Loucy (cell line): ENCODE results near the gene PKP1.

Source experiments
- H2AFZ ChIP-seq: fragments of 200-600 bp; sonication (generic); 2 replicates; pipeline ENCODE4 v1.6.0; 2016; ENCODE audit warnings: antibody characterized with exemption, mild to moderate bottlenecking, low read length, moderate library complexity
- H3F3A ChIP-seq: fragments of 200-600 bp; 2 replicates; pipeline ENCODE4 v1.6.0; 2016; ENCODE audit warnings: antibody characterized with exemption, low read depth, mild to moderate bottlenecking
- H3K27me3 ChIP-seq: fragments of 200-600 bp; sonication (generic); 2 replicates; pipeline ENCODE4 v1.6.1; 2014; ENCODE audit warnings: low read length, mild to moderate bottlenecking; ENCODE audit not compliant: insufficient read depth, poor library complexity, severe bottlenecking
- H3K36me3 ChIP-seq: fragments of 200-600 bp; sonication (generic); 2 replicates; pipeline ENCODE4 v1.6.1; 2016; ENCODE audit warnings: low read length; ENCODE audit not compliant: insufficient read depth
- H3K4me1 ChIP-seq: fragments of 200-600 bp; sonication (generic); 2 replicates; pipeline ENCODE4 v1.5.1; 2014; ENCODE audit warnings: low read length, mild to moderate bottlenecking; ENCODE audit not compliant: insufficient read depth, poor library complexity, severe bottlenecking
- H3K4me2 ChIP-seq: fragments of 200-600 bp; sonication (generic); 2 replicates; pipeline ENCODE4 v1.6.0; 2014; ENCODE audit warnings: antibody characterized with exemption, low read length, low read depth, mild to moderate bottlenecking; ENCODE audit not compliant: poor library complexity, severe bottlenecking
- H3K4me3 ChIP-seq: fragments of 200-600 bp; sonication (generic); 2 replicates; pipeline ENCODE4 v1.5.1; 2014; ENCODE audit warnings: low read length, mild to moderate bottlenecking, mixed read lengths; ENCODE audit not compliant: poor library complexity, severe bottlenecking
- H3K79me2 ChIP-seq: fragments of 200-600 bp; sonication (generic); 2 replicates; pipeline ENCODE4 v1.6.1; 2014; ENCODE audit warnings: low read length; ENCODE audit not compliant: insufficient read depth
- H3K9ac ChIP-seq: fragments of 200-600 bp; sonication (generic); 2 replicates; pipeline ENCODE4 v1.6.0; 2014; ENCODE audit warnings: mild to moderate bottlenecking, low read depth, low read length, moderate library complexity; ENCODE audit not compliant: poor library complexity, severe bottlenecking
- H3K9me2 ChIP-seq: fragments of 200-600 bp; sonication (generic); replicated peaks from 2 replicates; pipeline ENCODE4 v1.6.1; 2016; ENCODE audit warnings: low read depth, low read length, mixed read lengths
- H3K9me3 ChIP-seq: fragments of 200-600 bp; sonication (generic); 2 replicates; pipeline ENCODE4 v1.6.1; 2014; ENCODE audit warnings: mild to moderate bottlenecking, antibody characterized with exemption, low read length, low read depth; ENCODE audit not compliant: insufficient read depth
- H4K20me1 ChIP-seq: fragments of 200-600 bp; sonication (generic); 2 replicates; pipeline ENCODE4 v1.6.0; 2014; ENCODE audit warnings: antibody characterized with exemption, low read length, mild to moderate bottlenecking; ENCODE audit not compliant: insufficient read depth, poor library complexity, severe bottlenecking
- EZH2phosphoT487 ChIP-seq: fragments of 200-600 bp; IDR thresholded peaks from 2 replicates; pipeline ENCODE4 v1.6.1; 2018; ENCODE audit warnings: antibody characterized with exemption, mild to moderate bottlenecking, moderate library complexity, borderline replicate concordance
- TF ChIP-seq, protein P1 (sequence below): fragments of 200-600 bp; sonication (generic); conservative IDR thresholded peaks from 2 replicates; pipeline ENCODE4 v1.5.1; 2014; ENCODE audit warnings: mild to moderate bottlenecking, antibody characterized with exemption, low read length

PKP1 gene

DNA sequence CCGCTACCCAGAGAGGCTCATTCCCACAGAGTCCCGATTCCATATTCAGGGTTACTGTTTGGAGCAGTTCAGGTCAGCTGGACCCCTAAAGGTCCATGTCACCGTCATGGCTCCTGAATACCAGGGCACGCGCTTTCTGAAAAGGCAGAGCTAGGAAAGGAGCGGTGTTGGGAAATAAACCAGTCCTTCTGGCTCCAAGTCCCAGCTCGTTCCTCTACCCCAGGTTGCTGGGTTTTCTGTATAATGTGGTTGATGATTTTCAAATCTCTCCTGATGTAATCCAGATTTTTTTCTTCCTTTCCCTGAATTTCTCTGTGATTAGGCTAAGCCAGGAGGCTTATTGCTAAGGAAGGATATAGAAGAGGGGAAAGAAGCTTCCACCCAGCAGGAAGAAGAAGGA is 14.0 kb upstream of the PKP1 start:
- Histone ChIP-seq H3K27me3 (no peaks in the 10 kb centered on the region), H3K36me3 (no peaks in the 10 kb centered on the region), H3F3A (no peaks in the 10 kb centered on the region), H3K4me2 (no peak overlapping the region), H3K9ac (no peak overlapping the region), H2AFZ (no peak overlapping the region), H4K20me1 (no peaks in the 10 kb centered on the region), H3K9me2 (no peaks in the 10 kb centered on the region), H3K79me2 (no peaks in the 10 kb centered on the region), H3K9me3 (no peaks in the 10 kb centered on the region), H3K4me1 (no peaks in the 10 kb centered on the region), H3K4me3 (no peak overlapping the region)
- TF ChIP-seq, protein P1, sequence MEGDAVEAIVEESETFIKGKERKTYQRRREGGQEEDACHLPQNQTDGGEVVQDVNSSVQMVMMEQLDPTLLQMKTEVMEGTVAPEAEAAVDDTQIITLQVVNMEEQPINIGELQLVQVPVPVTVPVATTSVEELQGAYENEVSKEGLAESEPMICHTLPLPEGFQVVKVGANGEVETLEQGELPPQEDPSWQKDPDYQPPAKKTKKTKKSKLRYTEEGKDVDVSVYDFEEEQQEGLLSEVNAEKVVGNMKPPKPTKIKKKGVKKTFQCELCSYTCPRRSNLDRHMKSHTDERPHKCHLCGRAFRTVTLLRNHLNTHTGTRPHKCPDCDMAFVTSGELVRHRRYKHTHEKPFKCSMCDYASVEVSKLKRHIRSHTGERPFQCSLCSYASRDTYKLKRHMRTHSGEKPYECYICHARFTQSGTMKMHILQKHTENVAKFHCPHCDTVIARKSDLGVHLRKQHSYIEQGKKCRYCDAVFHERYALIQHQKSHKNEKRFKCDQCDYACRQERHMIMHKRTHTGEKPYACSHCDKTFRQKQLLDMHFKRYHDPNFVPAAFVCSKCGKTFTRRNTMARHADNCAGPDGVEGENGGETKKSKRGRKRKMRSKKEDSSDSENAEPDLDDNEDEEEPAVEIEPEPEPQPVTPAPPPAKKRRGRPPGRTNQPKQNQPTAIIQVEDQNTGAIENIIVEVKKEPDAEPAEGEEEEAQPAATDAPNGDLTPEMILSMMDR = no peak
- no peak for TF ChIP-seq EZH2phosphoT487

DNA sequence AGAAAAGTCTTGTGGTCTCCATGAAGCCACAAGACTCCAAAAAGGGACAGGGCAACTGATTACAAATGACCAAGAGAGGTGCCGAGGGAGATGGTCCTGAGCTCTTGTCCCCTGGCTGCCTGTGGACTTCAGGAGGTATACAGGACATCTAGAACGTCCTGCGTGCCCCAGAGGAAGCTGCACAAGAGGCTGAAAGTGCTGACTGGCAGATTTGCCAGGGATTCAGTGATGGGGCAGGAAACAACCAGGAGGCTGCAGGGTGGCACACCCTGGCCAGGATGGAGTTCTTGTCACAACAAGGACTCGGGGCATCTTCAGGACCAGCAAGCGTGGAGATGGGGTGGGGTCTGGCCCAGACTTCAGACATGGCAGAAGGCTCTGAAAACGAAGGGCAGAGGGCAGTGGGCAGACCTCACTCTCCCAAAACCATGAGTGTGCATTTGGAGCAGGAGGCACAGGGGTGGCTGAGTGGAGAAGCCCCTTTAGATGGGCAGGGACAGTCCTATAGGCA is 13.4 kb upstream of the PKP1 start:
- no peaks in the 10 kb centered on the region for H4K20me1 ChIP-seq

DNA sequence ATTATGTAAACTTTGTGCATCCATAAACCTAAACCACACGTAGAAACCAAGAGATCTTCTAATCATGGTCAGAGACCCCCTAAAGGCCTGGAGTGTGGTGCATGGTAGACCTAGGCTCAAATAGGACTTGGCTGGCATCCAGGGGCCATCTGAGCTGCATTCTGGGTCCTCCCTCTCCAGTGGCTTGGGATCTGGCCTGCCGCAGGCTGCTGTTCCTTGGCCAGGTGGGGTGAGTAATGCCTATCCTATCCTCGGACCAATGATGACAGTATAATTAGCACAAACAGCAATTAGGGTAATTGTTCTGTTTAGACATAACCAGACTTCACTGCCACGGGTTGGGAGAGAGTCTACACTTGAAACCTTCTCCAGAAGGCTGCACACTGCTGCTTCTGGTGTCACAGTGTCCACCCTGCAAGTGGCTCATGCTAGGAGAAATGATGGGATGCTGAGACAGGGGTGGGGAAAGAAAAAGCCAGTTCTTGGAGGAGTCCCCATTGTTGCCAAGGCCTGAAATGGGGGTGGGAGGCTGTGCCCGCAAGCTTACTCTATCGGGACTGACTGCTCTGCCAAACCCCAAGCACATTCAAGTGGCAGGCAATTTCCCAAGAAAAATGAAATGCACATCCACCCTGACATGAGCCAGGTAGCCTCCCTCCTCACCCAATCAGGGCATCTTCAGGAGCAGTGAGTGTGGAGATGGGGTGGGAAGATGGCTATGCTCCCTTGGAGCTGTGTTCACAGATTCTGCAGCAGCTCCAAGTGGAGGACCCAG is 12.5 kb upstream of the PKP1 start:
- no peaks in the 10 kb centered on the region for H3K4me1 ChIP-seq
- H3K9me2 ChIP-seq = no peaks in the 10 kb centered on the region
- no peaks in the 10 kb centered on the region for H3K9me3 ChIP-seq
- H4K20me1 ChIP-seq = no peaks in the 10 kb centered on the region
- no peak overlapping the region for H3K4me3 ChIP-seq
- TF ChIP-seq, protein P1 = no peak
- TF ChIP-seq EZH2phosphoT487 = no peak
- no peaks in the 10 kb centered on the region for H3F3A ChIP-seq
- H3K36me3 ChIP-seq = no peaks in the 10 kb centered on the region
- H3K9ac ChIP-seq = no peak overlapping the region
- H3K4me2 ChIP-seq = no peak overlapping the region
- H3K79me2 ChIP-seq = no peaks in the 10 kb centered on the region
- no peak overlapping the region for H2AFZ ChIP-seq
- H3K27me3 ChIP-seq = no peaks in the 10 kb centered on the region

More for the DNA sequence above, 13.4 kb upstream of the PKP1 start:
- Histone ChIP-seq H3K4me2 (no peak overlapping the region), H3K9ac (no peak overlapping the region), H3K4me1 (no peaks in the 10 kb centered on the region), H3K79me2 (no peaks in the 10 kb centered on the region), H3K9me3 (no peaks in the 10 kb centered on the region), H2AFZ (no peak overlapping the region), H3K9me2 (no peaks in the 10 kb centered on the region), H3K4me3 (no peak overlapping the region), H3K27me3 (no peaks in the 10 kb centered on the region), H3K36me3 (no peaks in the 10 kb centered on the region), H3F3A (no peaks in the 10 kb centered on the region)
- TF ChIP-seq EZH2phosphoT487 = no peak

DNA sequence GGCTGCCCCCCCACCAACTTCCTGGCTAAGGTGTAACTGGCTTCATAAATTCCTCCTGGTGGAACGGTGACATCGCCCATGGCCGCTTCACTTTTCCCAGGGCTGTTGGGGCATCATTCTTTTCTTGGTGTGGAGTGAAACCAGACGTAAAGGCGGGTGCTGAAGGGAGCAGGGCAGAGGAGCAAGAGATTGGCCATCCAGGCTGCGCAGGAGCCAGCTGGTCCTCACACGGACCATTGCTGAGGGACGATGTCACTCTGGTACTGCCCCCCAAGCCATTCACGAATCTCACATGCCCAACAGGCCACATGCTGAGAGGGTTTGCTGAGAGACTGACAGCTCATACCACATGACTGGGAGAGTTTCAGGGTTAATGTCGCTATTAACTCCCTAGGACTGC is 10.5 kb upstream of the PKP1 start:
- H4K20me1 ChIP-seq = no peaks in the 10 kb centered on the region
- H3K36me3 ChIP-seq = no peaks in the 10 kb centered on the region
- H3K79me2 ChIP-seq = no peaks in the 10 kb centered on the region
- H3K4me3 ChIP-seq = no peak overlapping the region
- H3K27me3 ChIP-seq = no peaks in the 10 kb centered on the region
- H3K4me2 ChIP-seq = no peak overlapping the region
- no peaks in the 10 kb centered on the region for H3F3A ChIP-seq
- no peaks in the 10 kb centered on the region for H3K4me1 ChIP-seq
- H2AFZ ChIP-seq = no peak overlapping the region
- H3K9me3 ChIP-seq = no peaks in the 10 kb centered on the region
- TF ChIP-seq, protein P1 = no peak
- no peak for TF ChIP-seq EZH2phosphoT487
- H3K9ac ChIP-seq = no peak overlapping the region
- no peaks in the 10 kb centered on the region for H3K9me2 ChIP-seq
